ENCODE measurements around the gene KCTD20. TPM values are rescaled to one million over a fixed set of nuclear protein-coding genes. Genes with fewer than 3 reads are reported as not detected.
A peak's percentile ranks its signal among the peaks of the same experiment; 100 is the strongest.

Gene KCTD20
- total and polyA plus RNA-seq, 2 of the 13 experiments (the other 11 are each of a cell fraction or from before 2014, with no cell fraction given), result 52.7 to 67.1 TPM

GRCh38 chr6:36515844-36516243, 73.0 kb downstream of the KCTD20 start (continued):
- peak; percentile 58; the same call in 1 of the 2 replicates for TF ChIP-seq SOX5 (CRISPR knock-in tag; IDR thresholded peaks at IDR 0.05; ENCODE audit: borderline replicate concordance)
- TF ChIP-seq SOX13 (IDR thresholded peaks at IDR 0.05), result no peak
- TF ChIP-seq SOX13 (CRISPR knock-in tag; conservative IDR thresholded peaks at IDR 0.05 in 1 of 2, IDR thresholded peaks at IDR 0.05 in 1 of 2), result peak in 1 of 2 experiments; percentile 47; a peak in 1 of 4 replicates
- TF ChIP-seq SIX1 (CRISPR knock-in tag; IDR thresholded peaks at IDR 0.05; ENCODE audit: borderline replicate concordance), result no peak
- no peak for TF ChIP-seq ZBTB43 (CRISPR knock-in tag; conservative IDR thresholded peaks at IDR 0.05)
- peak; percentile 53; the same call in 1 of the 2 replicates for TF ChIP-seq ARID5B (CRISPR knock-in tag; IDR thresholded peaks at IDR 0.05)
- no peak for TF ChIP-seq ZNF256 (CRISPR knock-in tag; conservative IDR thresholded peaks at IDR 0.05)
- TF ChIP-seq POLR2AphosphoS5 (IDR thresholded peaks at IDR 0.05; ENCODE audit: low read depth, low read length), result no peak
- no peak for TF ChIP-seq TFE3 (CRISPR knock-in tag; IDR thresholded peaks at IDR 0.05)
- TF ChIP-seq NFE2L1 (CRISPR knock-in tag; IDR thresholded peaks at IDR 0.05; ENCODE audit: borderline replicate concordance), result no peak
- TF ChIP-seq SRSF9 (IDR thresholded peaks at IDR 0.05; ENCODE audit: borderline replicate concordance, insufficient read depth, low read depth, low read length, poor library complexity, severe bottlenecking), result no peak
- TF ChIP-seq HNRNPL (IDR thresholded peaks at IDR 0.05; ENCODE audit: low read depth, low read length), result no peak
- TF ChIP-seq GATAD2A (CRISPR knock-in tag; IDR thresholded peaks at IDR 0.05), result peak; percentile 35; the same call in 1 of the 2 replicates
- no peak for TF ChIP-seq PBX3 (CRISPR knock-in tag; IDR thresholded peaks at IDR 0.05; ENCODE audit: borderline replicate concordance)
- no peak for TF ChIP-seq POLR2AphosphoS2 (IDR thresholded peaks at IDR 0.05; ENCODE audit: low read depth, low read length)
- TF ChIP-seq ZNF598 (CRISPR knock-in tag; IDR thresholded peaks at IDR 0.05; ENCODE audit: borderline replicate concordance), result no peak
- TF ChIP-seq THAP11 (CRISPR knock-in tag; IDR thresholded peaks at IDR 0.05), result no peak
- TF ChIP-seq ZNF496 (CRISPR knock-in tag; IDR thresholded peaks at IDR 0.05; ENCODE audit: insufficient replicate concordance), result no peak
- TF ChIP-seq TFDP1 (CRISPR knock-in tag; IDR thresholded peaks at IDR 0.05; ENCODE audit: borderline replicate concordance), result no peak
- TF ChIP-seq ZNF362 (CRISPR knock-in tag; IDR thresholded peaks at IDR 0.05; ENCODE audit: borderline replicate concordance), result peak; percentile 50; the same call in 1 of the 2 replicates

Measured in HepG2 (cell line).